HG02571 (cell line): ENCODE results near the gene DNAH10.

ENCODE experiments used
- ATAC-seq: cut with Tn5 transposase; IDR thresholded peaks from one replicate; pipeline ENCODE4 v1.9.1; 2021; ENCODE audit warnings: mild to moderate bottlenecking, moderate library complexity; ENCODE audit not compliant: unreplicated experiment

Gene DNAH10

DNA sequence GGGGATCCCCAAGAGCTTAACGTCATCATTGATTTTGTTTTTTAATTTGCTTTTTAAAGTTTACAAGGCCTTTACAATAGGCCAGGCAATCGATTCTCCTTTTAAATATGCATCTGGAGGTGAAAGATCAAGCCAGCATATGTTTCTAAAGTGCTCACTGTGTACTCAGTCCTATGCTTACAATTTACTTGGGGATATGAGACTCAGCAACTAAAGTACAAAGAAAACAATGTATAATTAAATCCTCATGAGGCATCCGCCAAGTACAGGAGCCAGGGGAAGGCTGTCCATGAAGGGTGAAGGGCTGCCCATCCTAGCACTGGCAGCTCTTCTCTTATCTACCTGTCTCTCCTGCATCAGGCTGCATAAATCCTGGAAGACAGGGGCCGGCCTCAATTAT, 198.8 kb downstream of the DNAH10 start:
- ATAC-seq: no peak

DNA sequence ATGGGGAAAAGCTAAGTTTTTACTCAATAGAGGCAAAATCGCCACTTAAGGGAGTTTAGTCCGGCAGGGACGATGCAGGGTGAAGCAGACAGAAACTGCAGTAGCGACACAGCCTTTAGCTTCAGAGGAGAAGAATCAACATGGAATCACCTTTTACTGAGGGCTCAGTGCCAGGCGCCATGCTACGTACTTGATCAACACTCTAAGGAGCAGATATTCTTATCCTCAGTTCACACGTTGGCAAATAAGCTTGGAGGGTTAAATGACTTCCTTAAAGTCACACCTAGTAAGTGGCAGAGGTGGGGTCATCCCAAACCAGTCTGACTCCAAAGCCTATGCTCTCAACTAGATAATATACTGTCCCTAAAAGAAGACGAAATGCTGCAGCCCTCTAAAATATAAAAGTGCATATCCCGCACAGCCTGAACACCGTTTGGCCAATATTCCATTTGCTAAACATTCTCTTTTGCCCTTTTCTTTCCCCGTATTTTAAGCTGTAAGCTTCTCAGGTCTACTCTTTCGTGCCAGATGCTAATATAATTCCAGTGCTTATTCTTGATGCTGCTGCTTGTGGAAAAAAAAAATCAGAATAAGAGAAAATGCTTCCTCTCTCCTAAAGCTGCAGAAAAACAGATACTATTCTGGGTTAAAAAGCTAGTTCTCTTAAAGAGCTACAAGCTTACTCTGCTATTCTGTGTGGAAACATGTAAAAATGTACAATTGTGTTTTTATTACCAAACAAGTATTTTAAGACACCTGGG, 199.7 kb downstream of the DNAH10 start:
- no peak for ATAC-seq

DNA sequence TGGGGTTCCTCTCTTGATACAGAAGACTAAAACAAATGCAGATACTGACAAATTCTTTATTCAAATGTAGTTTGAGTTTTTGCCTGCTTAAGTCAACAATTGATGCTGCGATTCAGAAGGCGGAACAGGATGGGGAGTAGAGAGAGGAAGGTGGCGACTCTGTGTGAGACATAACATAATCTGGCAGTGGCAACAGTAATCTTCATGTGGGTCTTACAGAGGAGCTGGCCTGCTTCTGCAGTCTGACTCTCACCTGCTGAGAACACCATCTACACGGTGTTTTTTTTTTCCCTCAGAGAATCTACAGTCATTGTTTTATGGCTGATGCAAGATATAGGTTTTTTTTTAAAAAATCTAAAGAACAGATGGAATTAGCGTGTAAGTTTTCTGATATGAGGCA, 200.4 kb downstream of the DNAH10 start:
- ATAC-seq: no peak

DNA sequence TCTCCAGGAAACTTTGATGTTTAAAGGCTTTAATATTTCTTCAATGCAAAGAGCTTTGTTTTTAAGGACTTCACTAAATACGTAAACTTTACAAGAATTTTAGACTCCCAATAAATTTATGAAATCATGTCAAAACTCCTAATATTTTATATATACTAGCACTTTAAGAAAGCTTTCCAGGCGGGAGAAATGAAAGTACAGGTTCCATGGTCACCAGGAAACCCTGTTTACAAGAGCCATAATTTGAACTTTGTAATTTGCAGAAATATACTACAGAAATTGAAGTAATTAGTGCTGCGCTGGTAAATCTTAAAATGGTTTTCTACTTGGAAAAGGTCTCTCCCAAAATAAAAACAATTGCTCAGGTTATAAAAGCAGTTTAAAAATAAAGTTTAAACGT, 201.7 kb downstream of the DNAH10 start:
- ATAC-seq: no peak

DNA sequence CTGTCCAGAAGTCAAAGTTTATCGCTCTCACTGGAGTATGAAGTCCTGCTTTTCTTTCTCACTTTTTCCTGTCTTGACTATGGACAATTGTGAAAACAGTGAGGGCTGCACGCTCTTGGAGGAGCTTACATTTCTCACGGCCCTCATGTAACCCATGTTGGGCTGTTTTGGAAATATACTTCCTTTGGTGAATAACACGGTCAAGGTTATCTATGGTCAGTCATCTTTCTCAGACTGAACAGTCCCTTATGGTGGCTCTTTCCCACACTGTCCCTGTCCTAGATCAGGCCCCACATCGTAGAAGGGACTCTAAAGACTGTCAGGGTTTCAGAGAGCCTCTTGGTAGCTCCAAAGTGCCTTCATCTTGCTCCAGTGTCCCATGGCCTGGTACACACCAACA, 203.3 kb downstream of the DNAH10 start:
- no peak for ATAC-seq

DNA sequence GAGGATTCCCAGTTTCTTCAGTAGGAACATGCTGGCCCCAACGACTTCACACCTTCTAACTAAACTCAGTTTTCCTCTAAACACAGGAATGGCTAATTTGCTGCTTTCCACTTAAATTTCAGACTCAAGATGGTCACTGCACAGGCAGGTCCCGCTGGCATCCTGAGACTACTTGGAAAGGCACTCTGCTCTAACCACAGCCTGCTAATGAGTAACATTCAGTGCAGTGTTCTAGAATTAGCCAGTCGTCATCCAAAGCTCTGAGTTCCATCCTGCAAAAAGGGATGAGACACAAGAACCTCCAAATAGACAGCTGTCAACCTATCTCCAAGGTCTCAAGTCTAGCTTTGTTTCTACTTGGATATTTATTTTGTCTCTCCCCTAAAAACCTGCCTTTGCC, 204.5 kb downstream of the DNAH10 start:
- ATAC-seq: no peak

DNA sequence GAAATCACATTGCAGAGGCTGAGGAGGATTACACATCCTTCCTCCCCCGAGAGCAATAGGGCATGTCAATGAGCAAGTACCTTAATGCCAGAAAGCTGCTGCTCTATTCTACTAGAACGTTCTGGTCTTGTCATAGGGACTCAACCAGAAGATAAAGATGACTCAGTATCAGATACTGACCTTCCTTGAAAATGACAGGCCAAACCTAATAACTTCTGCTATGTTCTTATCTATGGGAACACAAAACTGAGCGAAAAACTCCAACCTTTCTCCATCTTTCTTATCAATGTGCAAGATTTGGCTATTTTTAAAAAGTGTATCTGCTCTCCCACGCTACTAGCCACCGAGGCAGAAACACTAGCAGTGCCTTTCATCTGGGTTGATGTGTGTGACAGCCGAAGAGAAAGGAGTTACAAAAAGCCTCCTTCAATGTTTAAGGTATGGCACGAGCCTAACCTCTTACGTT, 205.1 kb downstream of the DNAH10 start:
- ATAC-seq: no peak

DNA sequence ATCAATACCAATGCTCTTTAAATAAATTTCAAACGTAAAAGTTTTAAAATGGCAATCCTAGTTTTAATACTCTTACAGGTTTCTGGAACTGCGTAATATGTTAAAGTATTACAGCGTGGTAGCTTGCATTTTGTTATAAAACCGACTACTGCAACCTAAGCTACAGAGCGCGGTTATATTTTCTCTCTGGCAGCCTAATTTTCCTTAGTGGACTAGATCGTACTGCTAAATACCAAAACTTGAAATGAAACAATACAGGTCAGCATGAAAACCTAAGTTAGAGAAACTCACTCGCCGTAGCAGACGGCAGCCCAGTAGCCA, 209.3 kb downstream of the DNAH10 start:
- ATAC-seq: no peak

DNA sequence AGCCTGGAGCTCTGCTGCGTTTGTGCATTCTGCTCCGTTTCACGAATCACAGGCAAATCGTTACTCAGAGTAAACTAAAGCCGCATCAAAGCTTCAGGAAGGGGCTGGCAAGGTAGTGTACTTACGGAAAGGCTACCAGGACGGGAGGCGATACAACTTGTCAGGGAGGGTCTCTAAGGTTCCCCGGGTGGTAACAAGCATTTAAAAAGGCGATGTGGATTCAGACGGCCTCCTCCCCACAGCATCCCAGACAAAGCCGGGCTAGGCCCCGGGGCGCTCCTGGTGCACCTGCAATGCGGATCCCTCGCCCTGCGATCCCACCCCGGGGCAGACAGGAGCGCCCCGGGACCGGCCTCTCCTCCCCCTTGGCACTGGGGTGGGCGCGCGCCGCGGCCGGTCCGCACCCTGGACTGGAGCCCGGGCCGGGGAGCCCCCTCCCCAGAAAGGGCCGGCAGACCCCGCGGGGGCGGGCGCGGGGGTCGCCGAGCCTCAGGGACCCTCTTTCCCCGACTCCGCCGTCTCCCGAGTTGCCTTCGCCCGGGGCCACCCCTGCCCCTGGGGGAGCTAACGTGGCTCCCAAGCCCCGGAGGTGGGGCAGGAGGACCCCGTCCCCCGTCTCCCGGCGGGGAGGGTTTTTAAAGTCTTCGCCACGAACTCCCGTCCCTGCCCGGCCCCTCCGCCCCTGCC, 209.8 kb downstream of the DNAH10 start:
- peak; percentile 3 for ATAC-seq

DNA sequence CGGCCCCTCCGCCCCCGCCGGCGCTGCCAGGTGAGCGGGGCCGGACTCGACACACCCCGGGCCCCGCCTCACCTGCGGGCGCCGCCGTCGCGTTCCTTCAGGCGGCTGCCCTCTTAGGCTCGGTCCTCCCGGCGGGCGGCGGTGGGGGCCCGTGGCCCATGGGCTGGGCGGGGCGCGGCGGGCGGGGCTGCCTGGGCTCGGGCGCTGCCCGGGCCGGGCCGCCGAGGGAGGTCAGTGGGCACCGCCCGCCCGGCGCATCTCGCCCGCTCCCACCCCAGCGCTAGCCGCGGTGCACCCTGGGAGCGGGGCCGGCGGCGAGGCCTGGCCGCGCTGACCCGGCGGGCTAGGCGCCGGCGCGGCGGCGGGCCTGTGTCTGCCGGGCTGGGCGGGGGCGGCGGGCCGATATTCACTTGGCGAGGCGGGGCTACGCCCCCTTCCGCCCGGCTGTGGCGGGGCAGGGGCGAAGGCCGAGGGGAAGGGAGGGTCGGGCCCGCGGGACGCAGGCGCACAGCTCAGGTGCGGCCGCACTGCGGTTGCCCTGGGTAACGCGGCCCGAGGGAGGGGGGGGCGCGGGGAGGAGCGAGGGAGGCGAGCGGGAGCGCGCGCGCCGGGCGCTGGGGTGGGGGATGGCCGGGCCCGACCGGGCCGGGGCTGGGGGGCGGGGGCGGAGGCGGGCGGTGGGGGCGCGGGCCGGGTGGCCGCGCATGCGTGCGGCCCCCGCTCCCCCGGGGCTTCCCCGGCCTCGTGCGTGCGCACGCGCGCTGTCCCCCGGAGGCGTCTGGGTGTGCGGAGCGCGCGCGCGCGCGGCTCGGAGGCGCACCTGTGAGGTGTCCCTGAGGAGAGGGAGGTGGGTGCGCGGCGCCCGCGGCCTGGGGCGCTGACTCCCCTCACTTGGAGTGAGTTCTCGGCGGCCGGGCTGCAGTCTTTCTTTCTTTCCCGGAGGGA, 210.6 kb downstream of the DNAH10 start, which contains the start of the genes CCDC92 and ZNF664:
CCDC92 (minus strand) TSS at position 375 of the 945 bp plus-strand sequence. CDS start 28,526 bp downstream, outside the sequence.
ZNF664 (plus strand) TSS at position 759 of the 945 bp plus-strand sequence. CDS start 38,930 bp downstream, outside the sequence.
- peak; percentile 74 for ATAC-seq

DNA sequence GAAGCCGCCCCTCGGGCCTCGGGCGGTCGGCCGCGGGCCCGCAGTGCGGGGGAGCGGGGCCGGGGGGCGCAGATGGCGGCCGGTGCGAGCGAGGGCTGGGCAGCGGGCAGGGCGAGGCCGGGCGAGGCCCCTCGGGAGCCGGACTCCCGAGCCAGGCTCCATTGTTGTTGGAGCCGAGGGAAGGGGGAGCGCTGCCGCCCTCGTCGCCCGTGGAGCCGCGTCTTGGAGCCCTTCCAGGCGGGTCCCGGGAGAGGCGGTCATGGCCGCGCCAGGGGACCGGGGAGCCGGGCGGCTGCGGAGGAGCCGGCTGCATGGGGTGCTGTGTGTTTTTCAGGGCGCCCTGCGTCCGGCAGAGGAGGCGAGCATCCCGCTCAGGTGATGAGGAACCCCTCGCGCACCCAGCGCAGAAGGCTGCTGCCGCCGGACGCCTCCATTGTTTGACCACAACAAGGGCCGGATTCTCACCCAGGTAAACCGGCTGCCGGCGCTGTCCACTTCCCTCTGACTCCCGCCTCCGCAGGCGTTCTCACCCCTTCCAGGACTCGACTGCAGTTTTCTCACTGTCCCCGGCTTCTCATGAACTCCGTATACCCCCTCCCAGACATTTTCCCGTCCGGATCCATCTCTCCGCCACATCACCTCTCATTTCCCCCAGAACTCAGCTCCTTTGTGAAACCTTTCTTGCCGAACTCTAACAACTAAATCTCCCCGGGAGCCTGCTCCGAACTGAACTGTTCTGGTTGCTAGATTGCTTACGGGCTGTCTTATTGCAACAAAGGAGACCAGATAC, 211.6 kb downstream of the DNAH10 start:
- peak; percentile 5 for ATAC-seq

DNA sequence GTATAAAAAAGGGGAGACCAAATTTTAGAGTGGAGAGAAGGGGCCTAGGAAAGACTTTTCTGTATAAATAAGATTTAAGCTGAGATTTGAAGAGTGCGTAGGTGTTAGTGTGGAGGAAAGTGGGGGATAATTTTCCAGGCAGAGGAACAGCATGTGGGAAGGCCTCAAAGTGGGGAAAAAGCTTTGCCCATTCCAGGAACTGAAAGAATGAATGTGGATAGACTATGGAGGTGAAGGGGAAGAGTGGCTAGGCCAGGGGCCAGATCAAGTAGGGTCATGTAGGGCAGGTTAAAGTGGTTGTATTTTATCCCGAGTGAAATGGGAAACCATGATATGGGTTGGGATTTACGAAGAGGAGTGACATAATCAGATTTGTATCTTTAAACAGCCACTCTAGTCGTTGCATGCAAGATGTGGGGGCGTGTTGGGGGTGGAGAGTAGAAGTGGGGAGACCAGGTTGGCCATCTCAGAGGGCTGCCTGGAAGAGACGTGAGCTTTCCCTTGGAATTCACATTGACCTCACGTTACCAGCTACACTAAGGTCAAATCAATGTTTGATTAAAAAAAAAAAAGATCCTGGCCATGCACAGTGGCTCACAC, 214.2 kb downstream of the DNAH10 start:
- no peak for ATAC-seq

DNA sequence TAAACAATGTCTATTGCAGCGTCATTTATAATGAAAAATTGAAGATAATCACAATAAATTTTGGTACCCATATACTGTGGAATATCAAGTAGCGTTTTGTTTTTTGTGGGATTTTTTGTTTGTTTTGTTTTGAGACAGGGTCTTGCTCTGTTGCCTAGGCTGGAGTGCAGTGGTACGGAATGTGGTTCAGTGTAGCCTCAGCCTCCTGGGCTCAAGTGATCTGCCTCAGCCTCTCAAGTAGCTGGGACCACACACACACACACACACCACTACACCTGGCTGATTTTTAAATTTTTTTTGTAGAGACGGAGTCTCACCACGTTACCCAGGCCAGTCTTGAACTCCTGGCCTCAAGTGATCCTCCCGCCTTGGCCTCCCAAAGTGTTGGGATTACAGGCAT, 217.5 kb downstream of the DNAH10 start:
- no peak for ATAC-seq

DNA sequence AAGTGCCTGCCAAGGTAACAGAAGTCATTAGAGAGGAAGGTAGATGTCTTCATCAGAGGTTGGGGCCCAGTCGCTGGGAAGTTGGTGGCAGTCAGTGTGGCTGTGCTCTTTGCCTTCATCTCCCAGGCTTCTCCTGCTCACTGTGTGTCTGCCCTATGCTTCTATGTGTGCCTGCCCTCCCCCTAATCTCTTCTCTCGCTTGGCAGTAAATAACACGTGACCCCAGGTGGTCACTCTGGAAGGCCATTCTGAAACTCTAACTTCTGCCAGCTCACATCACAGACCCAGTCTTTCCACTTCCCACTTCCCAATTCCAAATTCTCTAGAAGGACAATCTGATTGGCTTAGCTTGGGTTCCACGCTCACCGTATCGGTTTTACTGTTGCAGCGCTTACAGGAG, 220.2 kb downstream of the DNAH10 start:
- no peak for ATAC-seq

DNA sequence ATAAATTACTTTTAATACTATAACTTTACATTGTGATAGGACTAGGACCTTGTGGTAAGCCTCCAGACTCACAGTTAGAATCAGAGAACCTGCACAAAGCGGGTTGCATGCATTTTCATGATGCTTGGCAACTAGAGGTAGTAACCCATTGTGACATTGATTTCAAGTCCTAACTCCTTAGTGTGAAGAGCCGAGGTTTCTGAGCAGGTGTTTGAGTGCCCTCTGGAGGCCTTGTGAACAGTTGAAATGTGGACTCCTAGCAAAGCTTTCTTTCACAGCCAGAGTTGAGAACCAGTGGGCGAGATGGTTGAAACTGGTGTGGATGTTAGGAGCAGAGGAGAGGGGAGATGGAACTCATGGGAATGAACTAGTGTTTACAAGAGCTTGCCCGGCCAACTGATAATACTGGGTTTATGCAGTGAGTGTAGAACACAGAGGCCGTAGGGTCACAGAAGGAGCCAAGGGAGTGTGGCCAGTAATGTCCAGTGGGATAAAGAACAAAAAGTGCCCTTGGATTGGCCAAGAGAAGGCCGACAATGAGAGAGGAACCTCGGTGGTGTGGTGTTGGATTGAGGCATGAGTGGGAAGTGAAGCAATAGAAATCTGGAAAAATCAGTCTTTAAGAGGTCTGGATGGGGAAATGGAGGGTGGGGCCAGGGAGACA, 221.9 kb downstream of the DNAH10 start:
- no peak for ATAC-seq

DNA sequence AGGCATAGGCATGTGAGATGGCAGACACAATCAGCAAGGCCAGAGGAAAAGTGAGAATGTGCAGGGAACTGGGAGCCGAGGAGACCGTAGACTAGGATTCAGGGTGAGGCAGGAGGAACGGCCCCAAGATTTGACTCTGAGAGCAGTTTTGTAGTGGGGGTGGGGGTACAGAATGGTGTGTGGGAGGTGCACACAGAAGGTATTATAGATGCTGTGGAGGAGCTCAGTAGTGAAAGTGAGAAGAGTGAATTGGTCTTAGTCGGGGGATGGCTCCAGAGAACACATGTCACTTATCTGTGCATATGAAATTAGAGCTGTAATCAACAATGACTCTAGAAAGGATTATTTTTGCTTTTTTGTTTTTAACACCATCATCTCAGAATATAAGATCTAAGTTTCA, 222.8 kb downstream of the DNAH10 start:
- no peak for ATAC-seq
